GM12801 (cell line): ENCODE data around the gene CAMK1D.

Source experiments
- TF ChIP-seq, protein P1 (sequence below): IDR thresholded peaks from one replicate; pipeline ENCODE4 v1.5.1; 2011; ENCODE audit warnings: control low read depth; ENCODE audit not compliant: insufficient read length; ENCODE audit errors: extremely low read depth

The CAMK1D gene

DNA sequence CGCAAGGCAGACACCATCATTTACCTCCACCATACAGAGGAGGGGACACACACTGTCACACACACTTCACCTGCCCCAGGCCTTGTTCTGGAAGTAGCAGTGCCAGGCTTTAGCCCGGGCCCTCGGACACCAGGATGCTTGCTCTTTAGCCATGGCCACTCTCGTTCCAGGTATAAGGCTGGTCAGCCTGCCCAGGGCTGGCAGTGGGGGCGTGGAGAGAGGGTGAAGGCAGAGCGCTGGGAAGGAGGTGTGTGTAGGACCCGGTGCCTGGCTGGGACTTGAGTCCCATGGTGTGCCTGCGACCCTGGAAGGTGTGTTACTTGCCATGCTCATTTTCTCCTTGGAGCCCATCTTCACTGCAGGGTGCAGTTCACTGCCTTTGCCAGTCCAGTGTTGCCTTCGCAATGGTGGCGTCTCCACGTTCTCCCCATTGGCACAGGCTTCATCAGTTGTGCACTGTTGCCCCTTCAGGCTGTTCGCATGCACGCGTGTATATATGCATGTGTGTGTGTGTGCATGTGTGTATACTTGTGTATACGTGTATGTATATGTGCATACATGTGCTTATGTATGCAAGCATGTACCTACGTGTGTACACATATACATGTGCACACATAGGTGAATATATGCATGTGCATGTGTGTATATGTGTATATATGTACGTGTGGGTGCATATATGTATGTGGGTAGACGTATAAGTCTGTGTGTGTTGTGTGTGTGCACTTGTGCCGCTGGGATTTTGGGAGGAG is 153.4 kb downstream of the CAMK1D start:
- TF ChIP-seq, protein P1, sequence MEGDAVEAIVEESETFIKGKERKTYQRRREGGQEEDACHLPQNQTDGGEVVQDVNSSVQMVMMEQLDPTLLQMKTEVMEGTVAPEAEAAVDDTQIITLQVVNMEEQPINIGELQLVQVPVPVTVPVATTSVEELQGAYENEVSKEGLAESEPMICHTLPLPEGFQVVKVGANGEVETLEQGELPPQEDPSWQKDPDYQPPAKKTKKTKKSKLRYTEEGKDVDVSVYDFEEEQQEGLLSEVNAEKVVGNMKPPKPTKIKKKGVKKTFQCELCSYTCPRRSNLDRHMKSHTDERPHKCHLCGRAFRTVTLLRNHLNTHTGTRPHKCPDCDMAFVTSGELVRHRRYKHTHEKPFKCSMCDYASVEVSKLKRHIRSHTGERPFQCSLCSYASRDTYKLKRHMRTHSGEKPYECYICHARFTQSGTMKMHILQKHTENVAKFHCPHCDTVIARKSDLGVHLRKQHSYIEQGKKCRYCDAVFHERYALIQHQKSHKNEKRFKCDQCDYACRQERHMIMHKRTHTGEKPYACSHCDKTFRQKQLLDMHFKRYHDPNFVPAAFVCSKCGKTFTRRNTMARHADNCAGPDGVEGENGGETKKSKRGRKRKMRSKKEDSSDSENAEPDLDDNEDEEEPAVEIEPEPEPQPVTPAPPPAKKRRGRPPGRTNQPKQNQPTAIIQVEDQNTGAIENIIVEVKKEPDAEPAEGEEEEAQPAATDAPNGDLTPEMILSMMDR: no peak

DNA sequence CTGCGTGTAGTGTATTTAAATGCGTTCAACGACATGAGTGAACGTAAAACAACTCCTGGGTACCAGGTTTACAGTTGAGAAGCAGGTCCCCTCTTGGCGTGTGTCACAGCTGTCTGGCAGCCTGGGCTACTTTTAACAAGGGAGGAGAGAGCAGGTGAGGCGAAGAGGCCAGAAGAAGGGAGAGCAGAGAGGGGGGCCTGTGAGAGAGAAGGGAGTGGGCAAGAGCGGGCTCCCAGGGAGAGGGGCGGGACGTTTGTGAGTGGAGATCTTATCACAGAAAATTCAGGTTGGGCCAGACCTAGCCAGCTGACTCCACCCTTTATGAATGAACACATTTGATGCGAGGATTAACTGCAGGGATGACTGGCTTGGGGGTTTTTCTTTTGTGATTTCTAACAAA is 154.0 kb downstream of the CAMK1D start:
- TF ChIP-seq, protein P1: no peak

DNA sequence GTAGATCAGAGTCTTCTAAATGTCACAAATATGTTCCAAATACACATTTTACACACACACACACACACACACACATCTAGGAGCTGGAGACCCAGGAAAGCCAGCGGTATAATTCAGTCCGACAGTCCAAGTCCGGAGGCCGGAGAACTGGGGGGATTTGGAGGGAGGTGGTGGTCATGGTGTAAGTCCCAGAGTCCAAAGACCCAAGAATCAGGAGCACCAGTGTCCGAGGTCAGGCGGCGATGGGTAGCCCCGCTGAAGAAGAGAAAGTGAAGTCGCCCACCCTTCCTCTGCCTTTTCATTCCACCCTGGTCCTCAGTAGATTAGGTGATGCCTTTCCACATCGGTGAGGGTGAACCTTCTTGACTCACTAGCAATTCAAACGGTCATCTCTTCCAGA is 154.8 kb downstream of the CAMK1D start:
- TF ChIP-seq, protein P1: no peak

DNA sequence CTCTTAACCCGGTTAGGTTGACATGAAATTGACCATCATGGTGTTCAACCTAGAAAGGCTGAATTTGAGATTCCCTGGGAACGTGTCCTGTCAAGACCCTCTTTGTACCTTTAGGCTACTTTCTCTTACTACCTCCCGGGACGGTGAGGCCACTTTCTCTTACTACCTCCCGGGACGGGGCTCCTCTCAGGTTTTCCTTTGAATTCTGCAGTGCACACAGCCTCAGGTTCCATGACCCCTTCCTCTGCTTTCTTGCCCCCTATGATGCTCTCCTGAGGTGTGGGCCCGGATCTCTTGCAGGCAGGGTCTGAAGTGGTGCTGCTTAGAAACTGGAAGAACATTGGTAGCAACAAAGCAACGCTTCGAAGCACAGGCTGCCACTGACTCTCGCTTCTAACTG is 155.3 kb downstream of the CAMK1D start:
- TF ChIP-seq, protein P1: no peak

DNA sequence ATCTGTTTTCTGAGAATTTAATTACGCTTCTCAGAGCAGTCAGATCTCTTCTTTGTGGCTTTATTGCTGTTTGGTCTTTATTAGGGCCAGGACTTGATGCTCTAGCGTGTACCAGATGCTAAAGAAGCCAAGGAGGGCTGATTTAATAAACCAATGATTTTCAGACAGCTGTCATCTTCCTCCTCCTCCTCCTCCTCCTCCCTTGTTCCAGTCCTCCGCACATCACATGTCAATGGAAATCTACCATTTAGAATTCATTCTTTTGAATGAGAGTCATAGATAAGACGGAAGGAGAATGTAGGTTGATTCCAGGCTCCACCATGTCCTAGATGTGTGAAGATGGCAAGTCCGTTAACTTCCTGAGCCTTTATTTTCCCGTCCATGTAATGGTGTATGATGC is 156.3 kb downstream of the CAMK1D start:
- TF ChIP-seq, protein P1: no peak

DNA sequence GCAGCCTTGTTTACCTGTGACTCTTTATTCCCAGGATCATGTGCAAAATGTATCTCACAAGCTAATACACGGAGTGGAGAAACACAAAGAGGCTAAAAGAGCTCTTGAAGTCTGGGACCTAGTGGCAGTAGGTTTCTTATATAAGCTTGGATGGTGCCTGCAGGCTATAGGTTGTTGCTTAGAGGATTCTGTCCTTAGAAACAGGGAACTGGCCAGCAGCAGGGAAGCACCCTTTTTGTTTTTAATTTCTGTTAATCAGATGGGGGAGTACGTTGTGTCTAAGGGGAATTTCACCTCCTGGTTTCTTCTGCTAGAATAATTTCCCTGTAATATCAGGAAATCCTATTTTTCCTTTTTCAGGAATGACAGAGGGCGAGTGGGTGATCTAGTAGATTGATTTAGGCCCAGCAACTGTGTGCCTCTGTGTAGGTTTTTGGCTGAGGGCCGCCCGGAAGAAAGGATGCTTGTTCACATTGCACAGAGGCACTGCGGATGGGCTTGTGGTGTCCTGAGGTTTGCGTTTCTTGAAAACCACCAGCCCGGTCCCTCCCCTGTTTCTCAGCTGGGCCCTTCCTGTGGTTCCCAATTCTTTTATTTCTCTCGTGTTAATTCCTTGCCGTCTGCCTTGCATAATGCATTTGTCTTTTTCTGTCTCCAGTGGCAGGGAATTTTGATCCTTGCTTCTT is 158.0 kb downstream of the CAMK1D start:
- TF ChIP-seq, protein P1: no peak

DNA sequence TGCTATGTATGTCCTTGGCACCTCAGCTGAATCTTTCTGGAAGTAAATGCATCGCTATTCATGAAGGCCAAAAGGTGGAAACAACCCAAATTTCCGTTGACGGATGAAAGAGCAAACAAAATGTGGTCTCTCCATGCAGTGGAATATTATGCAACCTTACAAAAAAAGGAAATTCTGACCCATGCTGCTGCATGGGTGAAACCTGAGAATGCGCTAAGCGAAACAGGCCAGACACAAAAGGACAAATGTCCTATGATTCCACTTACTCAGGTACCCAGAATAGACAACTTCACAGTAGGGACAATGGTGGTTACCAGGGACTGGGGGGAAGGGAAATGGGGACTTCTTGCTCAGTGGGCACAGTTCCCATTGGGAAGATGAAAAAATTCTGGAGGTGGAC is 158.8 kb downstream of the CAMK1D start:
- TF ChIP-seq, protein P1: no peak
